Spinal cord (tissue), 10 donors: ENCODE data around the gene FOXN3. TPM values are rescaled to one million over a fixed set of nuclear protein-coding genes. Genes with fewer than 3 reads are reported as not detected.

Source experiments
- DNase-seq, 6 donors: peaks; one replicate each; pipeline versions ENCODE4 v3.0.0 to v3.0.0-alpha.2; 2013 to 2015; ENCODE audit warnings: low spot score in 6 of 6, low read depth in 4 of 6
- H3K27ac ChIP-seq: one replicate; pipeline ENCODE4 v1.5.1; 2013; ENCODE audit warnings: low read depth, low read length, control low read depth
- H3K27me3 ChIP-seq: one replicate; pipeline ENCODE4 v1.6.1; 2013; ENCODE audit warnings: low read length; ENCODE audit not compliant: control insufficient read depth, insufficient read depth
- H3K36me3 ChIP-seq: one replicate; pipeline ENCODE4 v1.6.1; 2013; ENCODE audit warnings: low read length; ENCODE audit not compliant: control insufficient read depth, insufficient read depth
- H3K4me1 ChIP-seq: one replicate; pipeline ENCODE4 v1.6.1; 2013; ENCODE audit warnings: low read length; ENCODE audit not compliant: control insufficient read depth, insufficient read depth
- H3K4me3 ChIP-seq: one replicate; pipeline ENCODE4 v1.5.1; 2013; ENCODE audit warnings: low read depth, low read length, control low read depth
- H3K9me3 ChIP-seq: one replicate; pipeline ENCODE4 v1.6.1; 2013; ENCODE audit warnings: low read length; ENCODE audit not compliant: control insufficient read depth, insufficient read depth
- WGBS: methylation state at CpG from one replicate; pipeline ENCODE4 v1.1.5; 2013; ENCODE audit warnings: missing lambda C conversion rate; ENCODE audit not compliant: insufficient coverage; 5-methylcytosine and 5-hydroxymethylcytosine counted together
- polyA plus RNA-seq, 2 donors: library from polyadenylated mRNA; unstranded; fragments of 120-200 nt; gene quantifications; one replicate each; pipeline ENCODE4 v1.2.1, GENCODE V29; 2013; ENCODE audit not compliant: insufficient read length in 2 of 2
- total RNA-seq, 2 donors: library from RNA; depleted of rRNA in 1 of 2; stranded (reverse); fragments of 120-200 nt in 1 of 2; fragments of >200 nt in 1 of 2; gene quantifications; one replicate each; pipeline versions ENCODE4 v1.2.3 to v1.2.4, GENCODE V29; 2013 to 2014
- donor health status: healthy.

Gene FOXN3
- total and polyA plus RNA-seq, 4 donors, result 37.8 to 56.8 (median 46.8) TPM

DNA sequence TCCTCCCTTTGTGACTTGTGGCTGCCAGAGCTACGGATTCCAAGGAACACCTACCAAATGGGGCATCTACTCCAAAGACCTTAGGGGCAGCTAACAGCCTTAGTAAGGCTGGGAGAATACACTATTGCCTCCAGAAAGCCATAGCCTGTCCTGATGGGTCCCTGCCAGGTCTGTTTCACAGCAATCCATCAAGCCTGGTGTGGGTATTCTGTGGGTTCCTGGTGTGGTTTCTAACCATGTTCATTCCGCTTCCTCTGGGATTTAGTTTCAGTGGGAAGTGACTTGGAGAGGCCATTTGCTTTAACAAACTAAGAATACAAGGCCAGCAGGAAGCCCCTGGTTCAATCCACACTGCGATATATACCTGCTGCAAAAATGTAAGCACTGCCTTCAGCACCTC, 220.5 kb downstream of the FOXN3 start:
- peaks cover 6% of the 10 kb centered on the region for H3K9me3 ChIP-seq
- no peaks in the 10 kb centered on the region for H3K36me3 ChIP-seq
- DNase-seq, result no peak
- H3K4me3 ChIP-seq, result no peak overlapping the region
- no peak overlapping the region for H3K27ac ChIP-seq
- H3K4me1 ChIP-seq, result no peaks in the 10 kb centered on the region
- WGBS, result 70% methylated on average over 1 of the region's 3 CpGs
- H3K27me3 ChIP-seq, result no peaks in the 10 kb centered on the region

DNA sequence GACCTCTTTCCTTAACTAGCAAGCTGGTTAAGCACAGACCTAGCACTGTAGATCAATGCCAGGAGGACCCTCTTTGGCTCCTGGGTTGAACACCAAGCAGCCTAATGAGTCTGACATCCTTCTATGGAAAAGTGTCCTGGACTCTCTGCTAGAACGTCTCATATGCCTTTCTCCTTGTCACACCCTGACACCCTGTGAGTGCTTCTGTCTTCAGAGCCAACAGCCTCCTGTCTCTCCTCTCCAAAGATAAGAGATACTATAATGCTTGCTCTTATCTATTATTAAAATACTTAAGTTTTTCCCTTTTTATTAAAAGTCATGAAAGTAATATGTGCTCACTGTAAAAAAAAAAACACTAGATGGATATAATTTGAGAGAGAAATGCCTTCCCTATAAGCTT, 222.7 kb downstream of the FOXN3 start:
- no CpG with 5 or more reads among the region's 1 CpG for WGBS
- Histone ChIP-seq H3K27ac (no peak overlapping the region), H3K27me3 (no peaks in the 10 kb centered on the region), H3K36me3 (no peaks in the 10 kb centered on the region), H3K4me3 (no peak overlapping the region), H3K4me1 (peaks cover 3% of the 10 kb centered on the region), H3K9me3 (peaks cover 6% of the 10 kb centered on the region)
- no peak for DNase-seq

DNA sequence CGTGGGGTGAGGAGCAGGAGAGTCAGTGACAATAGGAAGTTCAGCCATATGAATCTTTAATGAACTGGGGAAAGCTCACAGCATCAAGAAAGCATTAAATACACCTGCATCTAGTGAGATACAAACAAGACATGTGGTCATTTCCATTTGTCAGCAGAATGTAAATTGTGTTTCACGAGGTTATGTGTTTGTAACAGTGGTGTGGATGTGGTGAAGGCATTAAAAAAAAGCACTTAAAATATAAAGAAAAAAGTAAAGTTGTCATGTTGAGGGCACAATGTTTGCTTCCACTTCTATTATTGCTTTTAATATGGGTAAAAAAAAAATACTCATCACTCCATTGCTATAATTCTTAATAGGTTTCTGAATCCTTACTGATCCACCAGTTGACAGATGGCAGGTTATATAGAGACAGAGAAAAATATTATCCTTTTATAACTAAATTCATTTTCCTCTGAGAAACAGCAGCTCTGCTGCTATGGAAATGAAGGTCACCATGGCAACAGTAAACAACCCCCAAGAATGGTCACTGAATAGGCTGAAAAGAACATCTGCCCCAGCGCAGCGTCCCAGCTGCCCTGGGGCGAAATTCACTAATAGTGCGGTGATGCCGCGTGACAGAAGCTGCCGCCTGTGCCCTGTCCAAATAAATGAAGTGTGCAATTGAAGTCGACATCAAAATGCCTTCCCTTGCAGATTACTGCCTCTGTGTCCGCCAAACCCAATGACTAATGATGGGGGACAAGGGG, 226.1 kb downstream of the FOXN3 start:
- Histone ChIP-seq H3K27me3 (no peaks in the 10 kb centered on the region), H3K4me3 (no peak overlapping the region), H3K36me3 (no peaks in the 10 kb centered on the region), H3K27ac (peak overlapping the region; percentile 16), H3K4me1 (peaks cover 20% of the 10 kb centered on the region), H3K9me3 (peaks cover 6% of the 10 kb centered on the region)
- 9% methylated on average over 9 of the region's 11 CpGs for WGBS
- peak in 5 of 6 donors; percentile 65 to 93 (median 67) for DNase-seq

DNA sequence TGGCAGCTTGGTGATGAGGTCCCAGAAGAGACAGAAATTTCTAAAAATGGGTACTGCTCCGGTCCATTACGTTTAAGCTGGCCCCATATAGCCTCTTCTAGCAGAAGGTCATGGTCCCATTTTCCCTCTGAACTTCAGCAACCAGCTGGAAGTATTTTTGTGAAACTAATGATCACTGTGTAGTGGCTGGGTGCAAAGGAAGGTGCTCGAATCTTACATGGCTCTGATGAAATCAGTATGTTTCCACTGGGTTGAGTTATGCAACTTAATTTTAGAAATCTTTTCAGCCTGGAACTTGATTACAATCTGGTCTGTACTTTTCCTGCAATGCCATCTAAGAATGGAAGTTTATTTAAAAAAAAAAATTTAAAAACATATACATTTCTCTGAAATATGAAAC, 228.5 kb downstream of the FOXN3 start:
- Histone ChIP-seq H3K4me1 (peaks cover 37% of the 10 kb centered on the region), H3K4me3 (no peak overlapping the region), H3K27me3 (no peaks in the 10 kb centered on the region), H3K27ac (no peak overlapping the region), H3K36me3 (no peaks in the 10 kb centered on the region), H3K9me3 (peaks cover 3% of the 10 kb centered on the region)
- no peak for DNase-seq
- 93% methylated on average over 3 of the region's 3 CpGs for WGBS

DNA sequence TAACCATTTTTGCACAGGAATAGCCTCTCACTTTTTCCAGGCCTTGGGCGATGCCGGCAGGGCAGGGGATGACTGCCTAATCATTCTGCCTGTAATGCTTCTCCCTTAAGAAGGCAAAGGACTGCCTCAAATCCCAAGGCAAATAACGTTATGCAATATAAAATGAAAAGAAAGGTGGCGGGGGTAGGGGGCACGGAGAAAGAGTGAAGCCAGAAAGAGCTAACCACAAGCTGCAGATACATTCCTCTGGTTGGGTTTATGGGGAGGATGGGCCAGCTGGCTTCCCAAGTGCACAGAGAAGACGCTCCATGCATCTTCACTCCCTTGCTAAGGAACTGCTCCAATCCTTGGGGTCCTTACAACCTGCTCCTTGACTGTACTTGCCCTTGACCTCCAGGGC, 229.5 kb downstream of the FOXN3 start:
- Histone ChIP-seq H3K36me3 (no peaks in the 10 kb centered on the region), H3K4me1 (peaks cover 37% of the 10 kb centered on the region), H3K27me3 (no peaks in the 10 kb centered on the region), H3K9me3 (no peaks in the 10 kb centered on the region), H3K27ac (no peak overlapping the region), H3K4me3 (no peak overlapping the region)
- 100% methylated on average over 2 of the region's 6 CpGs for WGBS
- DNase-seq, result no peak

DNA sequence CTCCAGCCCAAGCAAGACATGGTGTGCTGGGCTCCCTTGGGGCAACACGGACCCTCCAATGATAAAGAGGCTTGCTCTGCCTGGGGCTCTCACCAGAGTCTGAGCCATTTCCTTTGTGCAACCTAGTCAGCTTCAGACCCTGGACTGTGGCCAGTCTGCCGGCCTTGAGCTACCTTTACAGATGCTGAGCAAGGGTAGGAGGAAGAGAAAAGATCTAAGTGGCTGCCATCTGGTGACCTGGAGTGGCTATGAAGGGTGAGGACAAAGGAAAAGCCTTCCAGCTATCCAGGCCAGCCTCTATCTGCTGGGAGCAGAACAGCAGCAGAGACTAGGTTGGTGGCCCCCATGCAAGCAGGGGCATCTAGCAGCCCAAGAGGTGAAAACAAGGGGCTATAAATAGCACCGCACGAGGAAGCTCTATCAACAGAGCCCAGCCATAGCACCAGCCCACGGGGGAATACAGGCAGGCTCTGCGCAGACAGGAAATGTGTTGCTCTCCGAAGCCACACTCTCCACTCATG, 230.1 kb downstream of the FOXN3 start:
- Histone ChIP-seq H3K4me3 (no peak overlapping the region), H3K4me1 (peaks cover 37% of the 10 kb centered on the region), H3K27ac (no peak overlapping the region), H3K36me3 (no peaks in the 10 kb centered on the region), H3K9me3 (no peaks in the 10 kb centered on the region), H3K27me3 (no peaks in the 10 kb centered on the region)
- DNase-seq, result no peak
- WGBS, result 62% methylated on average over 7 of the region's 7 CpGs

DNA sequence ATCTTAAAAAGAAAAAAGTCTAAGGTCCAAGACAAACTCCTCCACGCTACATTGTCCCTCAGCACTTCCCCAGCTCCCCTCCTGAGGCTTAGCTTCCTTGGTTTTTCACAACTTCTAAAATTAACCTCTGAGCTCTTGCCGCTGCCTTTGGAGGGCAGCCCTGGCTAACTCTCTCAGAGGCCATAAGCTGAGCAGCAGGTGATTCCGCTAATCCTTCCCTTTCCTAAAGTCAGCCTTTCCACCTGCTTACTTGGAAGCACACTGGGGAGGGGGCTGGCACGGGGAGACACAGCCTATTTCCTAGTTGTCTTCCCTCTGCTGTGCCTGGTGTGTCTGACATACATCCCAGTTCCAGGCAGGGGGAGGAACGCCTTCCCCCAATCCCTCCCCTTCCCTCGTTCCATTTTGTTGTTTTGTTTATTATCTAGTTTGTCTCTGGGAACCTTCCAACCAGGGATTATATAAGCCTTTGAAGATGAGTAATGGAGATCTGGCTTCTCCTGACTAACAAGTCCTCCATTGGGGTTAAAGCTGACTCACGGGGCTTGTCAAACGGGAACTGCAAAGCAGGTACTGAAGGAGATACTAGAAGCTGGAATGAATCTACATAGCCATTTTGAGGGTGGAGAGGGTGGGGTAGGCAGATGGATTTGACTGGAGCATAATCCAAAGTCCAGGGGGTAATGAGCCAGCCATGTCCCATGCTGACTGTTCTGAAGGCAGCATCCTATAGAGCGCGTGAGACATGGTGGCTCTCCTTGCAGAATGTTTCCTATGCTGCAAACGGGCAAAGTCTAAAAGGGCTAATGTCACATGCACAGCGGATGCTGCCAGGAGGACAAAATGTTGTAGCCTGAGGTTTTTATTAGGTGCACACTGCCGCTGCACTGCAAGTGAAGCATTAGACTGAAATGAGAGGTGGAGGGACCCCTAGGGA, 230.8 kb downstream of the FOXN3 start:
- H3K27me3 ChIP-seq, result no peaks in the 10 kb centered on the region
- H3K4me1 ChIP-seq, result peaks cover 36% of the 10 kb centered on the region
- DNase-seq, result peak in 2 of 6 donors; percentile 24 to 49
- H3K4me3 ChIP-seq, result no peak overlapping the region
- WGBS, result 75% methylated on average over 11 of the region's 13 CpGs
- peak overlapping the region; percentile 72 for H3K27ac ChIP-seq
- no peaks in the 10 kb centered on the region for H3K36me3 ChIP-seq
- H3K9me3 ChIP-seq, result no peaks in the 10 kb centered on the region

DNA sequence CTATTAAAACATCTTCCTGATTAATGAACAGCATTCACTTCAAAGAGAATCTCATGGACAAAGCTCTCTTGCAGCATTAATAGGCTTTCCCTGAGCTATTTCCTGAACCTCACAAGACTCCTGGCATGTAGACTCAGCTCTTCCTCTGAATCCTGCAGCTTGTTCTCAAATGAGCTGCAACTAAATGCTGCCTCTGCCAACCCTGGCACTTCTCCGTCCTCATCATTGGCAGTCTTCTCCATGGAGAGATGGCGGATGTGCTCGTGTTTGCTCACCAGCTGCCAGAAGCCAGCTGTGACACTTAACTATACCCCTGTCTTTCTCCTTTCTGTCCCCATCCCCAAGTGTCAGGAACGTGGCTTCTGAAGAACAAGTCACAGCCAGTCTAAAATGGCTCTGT, 232.1 kb downstream of the FOXN3 start:
- WGBS, result 45% methylated on average over 4 of the region's 4 CpGs
- H3K27ac ChIP-seq, result peak overlapping the region; percentile 72
- DNase-seq, result peak in 4 of 6 donors; percentile 32 to 85 (median 62)

DNA sequence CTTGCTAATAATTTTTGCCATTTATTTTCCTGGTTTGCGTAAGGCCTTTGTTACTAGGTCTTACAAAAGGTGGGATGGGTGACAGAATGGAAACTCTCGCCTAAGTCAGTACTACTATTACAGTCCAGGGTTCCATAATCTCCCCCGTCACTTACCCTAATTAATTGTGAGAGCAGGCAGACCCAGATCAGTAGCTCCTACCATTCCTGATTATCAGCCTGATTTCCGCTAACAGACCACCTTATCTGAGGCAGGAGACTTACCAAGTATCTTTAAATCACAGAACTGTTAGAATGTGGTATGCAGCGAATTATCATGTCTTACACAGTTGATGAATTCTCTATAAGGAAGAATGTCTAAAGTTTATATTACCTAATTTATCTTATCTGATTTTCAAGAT, 234.7 kb downstream of the FOXN3 start:
- Histone ChIP-seq H3K36me3 (peaks cover 9% of the 10 kb centered on the region), H3K4me3 (no peak overlapping the region), H3K9me3 (no peaks in the 10 kb centered on the region), H3K27ac (no peak overlapping the region), H3K27me3 (no peaks in the 10 kb centered on the region), H3K4me1 (peaks cover 31% of the 10 kb centered on the region)
- no peak for DNase-seq
- WGBS, result 90% methylated on average over 2 of the region's 5 CpGs

More for the DNA sequence above, 232.1 kb downstream of the FOXN3 start:
- Histone ChIP-seq H3K27me3 (no peaks in the 10 kb centered on the region), H3K4me3 (no peak overlapping the region), H3K9me3 (no peaks in the 10 kb centered on the region), H3K36me3 (peaks cover 7% of the 10 kb centered on the region), H3K4me1 (peaks cover 34% of the 10 kb centered on the region)
